H9 (cell line): ENCODE results near the gene RPA4. TPM values are rescaled to one million over a fixed set of nuclear protein-coding genes. Genes with fewer than 3 reads are reported as not detected.

Experiments used
- DNase-seq: peaks from one replicate; pipeline ENCODE4 v3.0.0-alpha.2; 2017
- H2AFZ ChIP-seq: one replicate; pipeline ENCODE4 v1.6.1; 2013; ENCODE audit warnings: mild to moderate bottlenecking, low read length, control low read depth, moderate library complexity
- H2AK5ac ChIP-seq: 2 replicates; pipeline ENCODE4 v1.6.1; 2013; ENCODE audit warnings: low read length, control low read depth, mixed read lengths; ENCODE audit not compliant: insufficient read length
- H2BK120ac ChIP-seq: one replicate; pipeline ENCODE4 v1.6.1; 2013; ENCODE audit warnings: low read depth, mild to moderate bottlenecking, low read length, control low read depth, inconsistent platforms; ENCODE audit not compliant: poor library complexity, severe bottlenecking
- H2BK12ac ChIP-seq: 2 replicates; pipeline ENCODE4 v1.6.1; 2013; ENCODE audit warnings: low read length, control low read depth, mixed read lengths, low read depth; ENCODE audit not compliant: insufficient read length
- H2BK15ac ChIP-seq: 2 replicates; pipeline ENCODE4 v1.6.1; 2013; ENCODE audit warnings: low read depth, low read length, control low read depth
- H2BK20ac ChIP-seq: one replicate; pipeline ENCODE4 v1.6.1; 2013; ENCODE audit warnings: low read depth, mild to moderate bottlenecking, low read length, control low read depth, inconsistent platforms; ENCODE audit not compliant: poor library complexity, severe bottlenecking
- H2BK5ac ChIP-seq: 2 replicates; pipeline ENCODE4 v1.6.1; 2013; ENCODE audit warnings: low read length, control low read depth, mixed read lengths; ENCODE audit not compliant: insufficient read length
- H3K14ac ChIP-seq: 2 replicates; pipeline ENCODE4 v1.6.1; 2013; ENCODE audit warnings: low read length, control low read depth; ENCODE audit not compliant: insufficient read depth
- H3K18ac ChIP-seq: 2 replicates; pipeline ENCODE4 v1.6.1; 2013; ENCODE audit warnings: low read depth, mild to moderate bottlenecking, mixed read lengths, low read length, control low read depth; ENCODE audit not compliant: insufficient read length
- H3K23ac ChIP-seq: 2 replicates; pipeline ENCODE4 v1.6.1; 2013; ENCODE audit warnings: low read length, control low read depth, mixed read lengths, low read depth; ENCODE audit not compliant: insufficient read length
- H3K23me2 ChIP-seq: 2 replicates; pipeline ENCODE4 v1.6.1; 2013; ENCODE audit warnings: low read depth, mild to moderate bottlenecking, mixed read lengths, low read length, control low read depth; ENCODE audit not compliant: insufficient read length, poor library complexity, severe bottlenecking
- H3K27ac ChIP-seq: 2 replicates; pipeline ENCODE4 v1.5.1; 2013; ENCODE audit warnings: low read length, control low read depth, mixed read lengths, low read depth; ENCODE audit not compliant: insufficient read length
- H3K27me3 ChIP-seq: 2 replicates; pipeline ENCODE4 v1.6.1; 2013; ENCODE audit warnings: low read length, control low read depth, inconsistent platforms; ENCODE audit not compliant: insufficient read depth
- H3K4ac ChIP-seq: 2 replicates; pipeline ENCODE4 v1.6.1; 2013; ENCODE audit warnings: low read depth, mild to moderate bottlenecking, control low read depth, inconsistent platforms, low read length, moderate library complexity
- H3K4me1 ChIP-seq: 2 replicates; pipeline ENCODE4 v1.6.1; 2013; ENCODE audit warnings: low read length, control low read depth, inconsistent platforms; ENCODE audit not compliant: insufficient read depth
- H3K4me2 ChIP-seq: 2 replicates; pipeline ENCODE4 v1.6.1; 2013; ENCODE audit warnings: low read length, control low read depth, mixed read lengths; ENCODE audit not compliant: insufficient read length, insufficient read depth
- H3K56ac ChIP-seq: 2 replicates; pipeline ENCODE4 v1.6.1; 2013; ENCODE audit warnings: low read depth, mild to moderate bottlenecking, mixed read lengths, low read length, control low read depth; ENCODE audit not compliant: insufficient read length
- H3K79me1 ChIP-seq: 2 replicates; pipeline ENCODE4 v1.6.1; 2013; ENCODE audit warnings: low read depth, mild to moderate bottlenecking, moderate library complexity, low read length, control low read depth, inconsistent platforms; ENCODE audit not compliant: insufficient read depth, poor library complexity, severe bottlenecking
- H3K79me2 ChIP-seq: 2 replicates; pipeline ENCODE4 v1.6.1; 2013; ENCODE audit warnings: low read length, control low read depth, inconsistent platforms; ENCODE audit not compliant: insufficient read depth
- H3K9ac ChIP-seq: 2 replicates; pipeline ENCODE4 v1.6.1; 2013; ENCODE audit warnings: low read length, control low read depth, mixed read lengths; ENCODE audit not compliant: insufficient read length; ENCODE audit errors: extremely low read depth
- H3K9me3 ChIP-seq: one replicate; pipeline ENCODE4 v1.6.1; 2013; ENCODE audit warnings: low read depth, low read length, inconsistent platforms; ENCODE audit not compliant: control insufficient read depth
- H3T11ph ChIP-seq: one replicate; pipeline ENCODE4 v1.6.1; 2013; ENCODE audit warnings: mild to moderate bottlenecking, low read length, control low read depth, inconsistent platforms
- H4K20me1 ChIP-seq: one replicate; pipeline ENCODE4 v1.6.1; 2013; ENCODE audit not compliant: control insufficient read depth, insufficient read length, insufficient read depth
- H4K5ac ChIP-seq: 2 replicates; pipeline ENCODE4 v1.6.1; 2013; ENCODE audit warnings: low read depth, mild to moderate bottlenecking, mixed read lengths, low read length, control low read depth; ENCODE audit not compliant: insufficient read length
- H4K8ac ChIP-seq: replicated peaks from 2 replicates; pipeline ENCODE4 v1.6.1; 2013; ENCODE audit warnings: low read length, control low read depth, mixed read lengths, low read depth; ENCODE audit not compliant: insufficient read length
- H4K91ac ChIP-seq: 2 replicates; pipeline ENCODE4 v1.6.1; 2013; ENCODE audit warnings: low read depth, mild to moderate bottlenecking, moderate library complexity, mixed read lengths, low read length, control low read depth; ENCODE audit not compliant: insufficient read length
- H3K27ac Mint-ChIP-seq, 3 experiments: 2 replicates in 2 of 3; 3 replicates in 1 of 3; pipeline ENCODE4 v1.8.0; 2020 to 2021; ENCODE audit warnings: mixed read lengths in 3 of 3, mild to moderate bottlenecking in 1 of 3, moderate library complexity in 1 of 3
- H3K27me3 Mint-ChIP-seq: 2 replicates; pipeline ENCODE4 v1.8.0; 2021; ENCODE audit warnings: low read depth, mild to moderate bottlenecking, moderate library complexity, mixed read lengths
- H3K36me3 Mint-ChIP-seq, 3 experiments: 2 replicates in 2 of 3; 3 replicates in 1 of 3; pipeline ENCODE4 v1.8.0; 2020 to 2021; ENCODE audit warnings: low read depth in 3 of 3, mixed read lengths in 3 of 3; ENCODE audit not compliant: insufficient read depth in 1 of 3
- H3K4me1 Mint-ChIP-seq, 2 experiments: 2 replicates each; pipeline ENCODE4 v1.8.0; 2020; ENCODE audit warnings: mixed read lengths in 2 of 2
- H3K4me3 Mint-ChIP-seq, 2 experiments: 2 replicates in 1 of 2; 3 replicates in 1 of 2; pipeline ENCODE4 v1.8.0; 2020 to 2021; ENCODE audit warnings: mild to moderate bottlenecking in 2 of 2, mixed read lengths in 2 of 2, moderate library complexity in 1 of 2
- H3K9me3 Mint-ChIP-seq, 2 experiments: 2 replicates in 1 of 2; 3 replicates in 1 of 2; pipeline ENCODE4 v1.8.0; 2020; ENCODE audit warnings: mild to moderate bottlenecking in 2 of 2, mixed read lengths in 2 of 2, moderate library complexity in 1 of 2
- WGBS: extraction: QIAGEN DNeasy Blood & Tissue Kit; methylation state at CpG from one replicate; pipeline ENCODE4 v1.1.7; 2013; ENCODE audit warnings: missing lambda C conversion rate, low lambda C conversion rate, mixed read lengths; ENCODE audit not compliant: insufficient read length; ENCODE audit errors: extremely low coverage; 5-methylcytosine and 5-hydroxymethylcytosine counted together
- total RNA-seq: library from RNA; stranded (reverse); gene quantifications from 2 replicates; pipeline ENCODE4 v1.2.1, GENCODE V29; 2021
- TF ChIP-seq, protein P1 (sequence below): fragments of 200-600 bp; sonication (generic); conservative IDR thresholded peaks from 3 replicates; pipeline ENCODE4 v1.8.0; 2021; ENCODE audit warnings: antibody characterized with exemption, mild to moderate bottlenecking

Gene RPA4
- total RNA-seq, 1 experiment from 2014 or later: 1.0 TPM

DNA sequence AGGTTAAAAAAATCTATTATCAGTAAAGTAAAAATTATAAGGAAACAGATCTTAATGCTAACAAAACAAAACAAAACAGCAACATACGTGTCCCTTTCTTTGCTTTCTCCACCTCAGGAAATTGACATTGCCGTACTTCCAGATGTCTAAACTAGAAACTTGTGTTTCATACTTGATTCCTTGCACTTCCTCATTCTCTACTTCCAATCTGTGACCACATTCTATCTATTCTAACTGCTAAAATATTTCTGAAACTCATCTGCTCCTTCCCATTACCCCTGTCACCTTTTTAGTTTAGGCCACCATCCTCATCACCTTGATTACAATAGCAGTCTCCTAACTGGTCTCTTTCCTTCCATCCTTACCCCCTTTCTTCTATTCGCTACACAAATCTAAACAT is 22.5 kb upstream of the RPA4 start:
- DNase-seq: no peak
- no peak overlapping the region for H3K9ac ChIP-seq
- H3K4ac ChIP-seq: no peak overlapping the region
- H3K23ac ChIP-seq: no peak overlapping the region
- H3K79me2 ChIP-seq: no peaks in the 10 kb centered on the region
- H2BK120ac ChIP-seq: no peak overlapping the region
- no peak overlapping the region for H2AK5ac ChIP-seq
- no peak overlapping the region for H2BK20ac ChIP-seq
- H3K4me1 ChIP-seq: no peaks in the 10 kb centered on the region
- no peaks in the 10 kb centered on the region for H3K9me3 ChIP-seq
- no peak overlapping the region for H3K27ac ChIP-seq
- no peak overlapping the region for H2BK15ac ChIP-seq
- no peaks in the 10 kb centered on the region for H3K27me3 ChIP-seq
- Mint-ChIP-seq H3K4me3 (no peak overlapping the region), H3K27me3 (no peaks in the 10 kb centered on the region), H3K36me3 (no peaks in the 10 kb centered on the region), H3K9me3 (no peaks in the 10 kb centered on the region), H3K27ac (no peak overlapping the region), H3K4me1 (peaks cover 0 to 3% of the 10 kb centered on the region in 2 experiments; a peak in 1 of 4 replicates)
- no peak overlapping the region for H3K56ac ChIP-seq
- H3K79me1 ChIP-seq: no peaks in the 10 kb centered on the region
- peak overlapping the region; percentile 19 for H3T11ph ChIP-seq
- no peak overlapping the region for H2AFZ ChIP-seq
- H4K91ac ChIP-seq: no peak overlapping the region
- no peak overlapping the region for H3K14ac ChIP-seq
- H3K4me2 ChIP-seq: no peak overlapping the region
- no peak overlapping the region for H4K8ac ChIP-seq
- H2BK12ac ChIP-seq: no peak overlapping the region
- no peaks in the 10 kb centered on the region for H3K23me2 ChIP-seq
- no peak overlapping the region for H2BK5ac ChIP-seq
- TF ChIP-seq, protein P1, sequence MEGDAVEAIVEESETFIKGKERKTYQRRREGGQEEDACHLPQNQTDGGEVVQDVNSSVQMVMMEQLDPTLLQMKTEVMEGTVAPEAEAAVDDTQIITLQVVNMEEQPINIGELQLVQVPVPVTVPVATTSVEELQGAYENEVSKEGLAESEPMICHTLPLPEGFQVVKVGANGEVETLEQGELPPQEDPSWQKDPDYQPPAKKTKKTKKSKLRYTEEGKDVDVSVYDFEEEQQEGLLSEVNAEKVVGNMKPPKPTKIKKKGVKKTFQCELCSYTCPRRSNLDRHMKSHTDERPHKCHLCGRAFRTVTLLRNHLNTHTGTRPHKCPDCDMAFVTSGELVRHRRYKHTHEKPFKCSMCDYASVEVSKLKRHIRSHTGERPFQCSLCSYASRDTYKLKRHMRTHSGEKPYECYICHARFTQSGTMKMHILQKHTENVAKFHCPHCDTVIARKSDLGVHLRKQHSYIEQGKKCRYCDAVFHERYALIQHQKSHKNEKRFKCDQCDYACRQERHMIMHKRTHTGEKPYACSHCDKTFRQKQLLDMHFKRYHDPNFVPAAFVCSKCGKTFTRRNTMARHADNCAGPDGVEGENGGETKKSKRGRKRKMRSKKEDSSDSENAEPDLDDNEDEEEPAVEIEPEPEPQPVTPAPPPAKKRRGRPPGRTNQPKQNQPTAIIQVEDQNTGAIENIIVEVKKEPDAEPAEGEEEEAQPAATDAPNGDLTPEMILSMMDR: no peak
- no peak overlapping the region for H4K5ac ChIP-seq
- WGBS: 100% methylated on average over 1 of the region's 3 CpGs
- no peak overlapping the region for H3K18ac ChIP-seq
- H4K20me1 ChIP-seq: no peaks in the 10 kb centered on the region
